Body of pancreas (tissue), 4 donors: ENCODE results near the gene MUSTN1. TPM values are rescaled to one million over a fixed set of nuclear protein-coding genes. Genes with fewer than 3 reads are reported as not detected.
A peak's percentile ranks its signal among the peaks of the same experiment; 100 is the strongest.

Source experiments
- ATAC-seq: fragments of 150-250 bp; one replicate; pipeline ENCODE4 v1.9.1; 2016
- DNase-seq, 4 donors: peaks; one replicate each; pipeline ENCODE4 v3.0.0-alpha.2; 2019
- H3K27ac ChIP-seq, 4 donors: fragments of 200-600 bp; sonication (generic); 1 replicate in 3 of 4; 2 replicates in 1 of 4; pipeline versions ENCODE4 v1.5.1 to v1.6.1; 2016 to 2019; ENCODE audit warnings: mild to moderate bottlenecking in 1 of 4, mixed read lengths in 1 of 4, moderate library complexity in 1 of 4
- H3K27me3 ChIP-seq, 2 donors: fragments of 200-600 bp; sonication (generic); one replicate each; pipeline ENCODE4 v1.6.0; 2016; ENCODE audit warnings: mild to moderate bottlenecking in 1 of 2
- H3K36me3 ChIP-seq, 2 donors: fragments of 200-600 bp; sonication (generic); replicated peaks in 1 of 2; 2 replicates each; pipeline ENCODE4 v1.5.1; 2016; ENCODE audit warnings: low read depth in 2 of 2; ENCODE audit not compliant: insufficient read depth in 1 of 2
- H3K4me1 ChIP-seq: fragments of 200-600 bp; sonication (generic); one replicate; pipeline ENCODE4 v1.6.0; 2016
- H3K4me3 ChIP-seq, 2 donors: fragments of 200-600 bp; sonication (generic); 1 replicate in 1 of 2; 2 replicates in 1 of 2; pipeline ENCODE4 v1.5.1; 2016 to 2019
- H3K9me3 ChIP-seq, 3 donors: fragments of 200-600 bp; sonication (generic); 1 replicate in 2 of 3; 2 replicates in 1 of 3; pipeline ENCODE4 v1.5.1; 2016
- POLR2A ChIP-seq, 3 donors: fragments of 450-650 bp; IDR thresholded peaks; one replicate each; pipeline ENCODE4 v1.6.1; 2016; ENCODE audit warnings: antibody characterized with exemption in 3 of 3, mild to moderate bottlenecking in 2 of 3
- WGBS, 2 donors: methylation state at CpG; one replicate each; pipeline ENCODE4 v1.1.5; 2017; 5-methylcytosine and 5-hydroxymethylcytosine counted together
- intact Hi-C: fragments of 100-400 bp; cut with DNase I; formaldehyde crosslinking; loops from one replicate; pipeline ENCODE4 v1.15.1; 2023
- total RNA-seq, 2 donors: library from RNA; depleted of rRNA; stranded (reverse); fragments of >200 nt; gene quantifications; one replicate each; pipeline ENCODE4 v1.1.0, GENCODE V29; 2016
- TF ChIP-seq, protein P1 (sequence below), 7 experiments: fragments of 450-650 bp in 4 of 7; fragments of 200-600 bp in 3 of 7; sonication (generic) in 3 of 7; IDR thresholded peaks; one replicate each; pipeline ENCODE4 v1.5.1; 2016 to 2019; ENCODE audit warnings: antibody characterized with exemption in 7 of 7

Gene MUSTN1
- total RNA-seq, 2 donors from 2014 or later, result 3.9 TPM; not detected in 1

DNA sequence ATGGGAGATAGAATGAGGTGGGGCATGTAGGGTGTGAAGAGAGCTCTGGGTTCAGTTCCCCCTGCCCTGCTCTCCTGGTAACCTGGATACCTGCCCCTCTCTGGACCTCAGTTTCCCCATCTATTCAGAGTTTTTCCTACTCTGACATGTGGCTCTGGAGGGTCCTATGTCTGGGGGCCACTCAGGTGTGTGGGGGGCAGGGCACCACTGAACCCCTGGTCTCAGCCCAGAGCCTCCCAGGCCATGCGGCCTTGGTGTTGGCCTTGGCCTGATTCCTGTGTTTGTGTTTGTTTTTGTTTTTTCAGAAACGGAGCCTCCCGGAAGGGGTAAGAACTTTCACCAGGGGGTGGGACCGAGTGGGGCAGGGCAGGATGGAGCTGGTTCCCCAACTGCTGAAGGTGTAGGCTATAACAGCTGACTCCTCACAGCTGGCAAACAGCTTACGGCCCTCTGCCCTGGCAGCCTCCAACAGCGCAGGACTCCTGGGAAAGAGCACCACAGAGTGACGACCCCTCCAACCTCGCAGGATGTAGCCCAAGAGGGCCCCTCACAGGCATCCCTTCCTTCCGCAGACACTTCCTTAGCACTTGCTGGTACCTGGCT lies 39.4 kb downstream of the MUSTN1 start:
- Histone ChIP-seq H3K27me3 (no peaks in the 10 kb centered on the region), H3K27ac (no peak overlapping the region), H3K9me3 (no peaks in the 10 kb centered on the region), H3K36me3 (no peaks in the 10 kb centered on the region), H3K4me3 (no peak overlapping the region), H3K4me1 (peaks cover 10% of the 10 kb centered on the region)
- DNase-seq (peak in 3 of 4 donors; percentile 20 to 29 (median 23)), ATAC-seq (peak; percentile 31)
- no peak for TF ChIP-seq POLR2A (IDR thresholded peaks at IDR 0.05)
- TF ChIP-seq, protein P1, sequence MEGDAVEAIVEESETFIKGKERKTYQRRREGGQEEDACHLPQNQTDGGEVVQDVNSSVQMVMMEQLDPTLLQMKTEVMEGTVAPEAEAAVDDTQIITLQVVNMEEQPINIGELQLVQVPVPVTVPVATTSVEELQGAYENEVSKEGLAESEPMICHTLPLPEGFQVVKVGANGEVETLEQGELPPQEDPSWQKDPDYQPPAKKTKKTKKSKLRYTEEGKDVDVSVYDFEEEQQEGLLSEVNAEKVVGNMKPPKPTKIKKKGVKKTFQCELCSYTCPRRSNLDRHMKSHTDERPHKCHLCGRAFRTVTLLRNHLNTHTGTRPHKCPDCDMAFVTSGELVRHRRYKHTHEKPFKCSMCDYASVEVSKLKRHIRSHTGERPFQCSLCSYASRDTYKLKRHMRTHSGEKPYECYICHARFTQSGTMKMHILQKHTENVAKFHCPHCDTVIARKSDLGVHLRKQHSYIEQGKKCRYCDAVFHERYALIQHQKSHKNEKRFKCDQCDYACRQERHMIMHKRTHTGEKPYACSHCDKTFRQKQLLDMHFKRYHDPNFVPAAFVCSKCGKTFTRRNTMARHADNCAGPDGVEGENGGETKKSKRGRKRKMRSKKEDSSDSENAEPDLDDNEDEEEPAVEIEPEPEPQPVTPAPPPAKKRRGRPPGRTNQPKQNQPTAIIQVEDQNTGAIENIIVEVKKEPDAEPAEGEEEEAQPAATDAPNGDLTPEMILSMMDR (IDR thresholded peaks at IDR 0.05), result no peak
- 41 to 46% methylated on average over 8 to 9 of the region's 9 CpGs for WGBS, 2 donors
- intact Hi-C loops, result no loop called here

DNA sequence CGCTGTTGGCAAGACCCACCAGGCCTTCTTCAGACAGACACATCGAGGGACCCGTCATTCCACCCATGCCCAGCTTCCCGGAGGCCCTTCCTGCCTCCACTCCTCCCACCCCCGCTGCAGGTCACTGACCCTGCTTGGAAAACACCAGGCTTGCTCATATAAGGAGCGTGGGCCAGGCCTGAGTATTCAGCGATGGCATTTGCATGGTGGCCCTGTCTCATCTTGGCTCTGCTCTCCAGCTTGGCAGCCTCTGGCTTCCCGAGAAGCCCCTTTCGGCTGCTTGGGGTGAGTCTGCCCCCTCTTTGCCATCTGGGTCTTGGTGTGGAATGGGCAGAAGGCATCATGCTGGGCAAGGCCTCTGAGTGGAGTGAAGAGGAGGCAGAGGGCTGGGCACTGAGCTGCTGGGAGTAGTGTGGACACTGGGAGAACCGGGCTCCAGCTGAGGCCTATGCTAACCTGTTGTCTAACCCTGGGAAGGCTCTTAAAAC lies 40.2 kb downstream of the MUSTN1 start, which contains the start of gene ITIH3:
ITIH3 (plus strand) TSS at position 185 of the 488 bp plus-strand sequence; CDS start at position 193, 8 bp downstream.
- Histone ChIP-seq H3K9me3 (no peaks in the 10 kb centered on the region), H3K27me3 (no peaks in the 10 kb centered on the region), H3K36me3 (no peaks in the 10 kb centered on the region), H3K27ac (no peak within 1 kb of the TSS), H3K4me3 (no peak within 1 kb of the TSS), H3K4me1 (peaks cover 10% of the 10 kb centered on the region)
- no peak for ATAC-seq
- WGBS, 2 donors, result 70 to 88% methylated on average over 6 to 8 of the region's 10 CpGs
- TF ChIP-seq POLR2A (IDR thresholded peaks at IDR 0.05), result no peak
- TF ChIP-seq, protein P1 (IDR thresholded peaks at IDR 0.05), result no peak
- intact Hi-C loops, result no loop called here
- no peak for DNase-seq

DNA sequence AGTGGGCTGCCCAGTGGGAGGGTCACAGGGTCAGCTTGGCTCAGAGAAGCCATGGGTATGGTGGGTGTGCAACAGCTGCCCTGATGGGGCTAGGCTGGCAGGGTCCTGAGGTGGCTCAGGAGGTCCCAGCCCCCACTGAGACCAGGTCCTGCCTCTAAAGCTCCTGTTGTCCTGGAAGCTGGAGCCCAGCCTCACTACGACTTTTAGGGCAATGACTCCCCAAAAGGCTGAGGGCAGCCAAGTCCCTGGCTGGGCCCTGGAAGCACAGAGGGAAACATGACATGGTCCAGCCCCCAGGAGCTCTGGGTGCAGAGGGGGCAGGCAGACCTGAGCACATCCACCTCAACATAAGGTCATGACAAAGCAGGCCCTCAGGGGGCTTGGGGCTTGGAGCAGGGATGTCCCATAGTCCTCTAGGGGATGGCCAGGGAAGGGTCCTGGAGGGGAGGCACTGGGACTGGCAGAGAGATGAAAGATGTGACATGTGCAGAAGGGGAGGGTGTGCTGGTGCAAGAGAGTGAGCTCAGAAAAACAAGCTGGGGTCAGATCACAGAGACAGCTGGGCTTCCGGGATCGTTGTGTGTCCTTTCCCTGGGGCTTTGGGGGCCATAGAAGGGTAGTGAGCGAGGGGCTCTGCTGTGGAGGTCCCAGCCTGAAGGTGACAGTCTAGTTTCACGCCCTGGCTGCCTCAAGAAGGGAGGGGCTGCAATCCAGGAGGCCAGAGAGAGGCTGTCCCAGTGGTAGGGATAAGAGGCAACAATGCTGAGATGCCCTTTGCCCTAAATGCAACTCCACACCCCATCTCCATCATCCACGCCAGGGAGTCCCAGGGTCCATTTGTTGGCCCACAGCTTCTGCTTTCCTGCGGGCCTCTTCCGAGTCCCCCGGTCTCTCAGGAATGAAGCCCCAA lies 40.9 kb downstream of the MUSTN1 start:
- no peak for ATAC-seq
- Histone ChIP-seq H3K4me1 (peaks cover 10% of the 10 kb centered on the region), H3K36me3 (no peaks in the 10 kb centered on the region), H3K4me3 (no peak overlapping the region), H3K27ac (no peak overlapping the region), H3K9me3 (no peaks in the 10 kb centered on the region), H3K27me3 (no peaks in the 10 kb centered on the region)
- intact Hi-C loops, result no loop called here
- WGBS, 2 donors, result 90 to 94% methylated on average over 7 to 9 of the region's 9 CpGs
- TF ChIP-seq, protein P1 (IDR thresholded peaks at IDR 0.05), result no peak
- no peak for TF ChIP-seq POLR2A (IDR thresholded peaks at IDR 0.05)
- DNase-seq, result no peak

DNA sequence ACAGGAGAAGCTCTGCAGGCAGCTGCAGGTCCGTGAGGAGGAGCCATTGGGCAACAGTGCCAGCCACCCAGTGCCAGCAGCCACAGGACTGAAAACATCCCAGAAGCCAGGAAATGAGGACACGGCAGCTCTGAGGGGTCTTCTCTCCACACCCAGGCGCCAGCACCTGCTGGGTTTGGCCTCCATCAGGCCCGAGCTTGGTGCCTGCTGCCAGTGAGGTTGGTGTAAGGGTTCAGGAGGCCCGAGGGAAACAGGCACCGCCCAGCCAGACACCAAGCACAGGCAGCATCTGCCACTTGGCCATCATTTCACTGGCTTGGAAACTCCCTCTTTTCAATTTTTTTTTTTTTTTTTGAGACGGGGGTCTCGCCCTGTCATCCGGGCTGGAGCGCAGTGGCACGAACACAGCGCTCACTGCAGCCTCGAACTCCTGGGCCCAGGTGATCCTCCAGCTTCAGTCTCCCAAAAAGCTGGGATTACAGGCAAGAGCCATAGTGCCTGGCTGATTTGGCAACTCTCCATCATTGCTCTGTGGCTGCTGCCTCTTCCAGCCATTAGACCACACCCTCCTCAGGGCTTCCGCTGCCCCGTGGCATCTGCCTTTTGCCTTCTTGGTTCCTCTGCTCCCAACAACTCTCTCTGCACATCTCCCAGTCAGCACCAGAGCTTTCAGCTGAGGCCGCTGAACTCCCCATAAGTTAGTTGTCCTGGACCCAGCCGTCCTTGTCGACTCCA lies 41.7 kb downstream of the MUSTN1 start:
- DNase-seq, result no peak
- Histone ChIP-seq H3K27ac (no peak overlapping the region), H3K36me3 (no peaks in the 10 kb centered on the region), H3K9me3 (no peaks in the 10 kb centered on the region), H3K27me3 (no peaks in the 10 kb centered on the region), H3K4me3 (no peak overlapping the region), H3K4me1 (peaks cover 10% of the 10 kb centered on the region)
- TF ChIP-seq, protein P1 (IDR thresholded peaks at IDR 0.05), result no peak
- TF ChIP-seq POLR2A (IDR thresholded peaks at IDR 0.05), result no peak
- intact Hi-C loops, result no loop called here
- no peak for ATAC-seq
- 78 to 85% methylated on average over 16 to 17 of the region's 18 CpGs for WGBS, 2 donors
